HepG2 (cell line): ENCODE results near the gene RAB40C. TPM values are rescaled to one million over a fixed set of nuclear protein-coding genes. Genes with fewer than 3 reads are reported as not detected.

ENCODE experiments used
- HOXA3 ChIP-seq: sonication (generic); formaldehyde crosslinking; IDR thresholded peaks from 2 replicates; pipeline ENCODE4 v1.5.0; 2020; ENCODE audit warnings: missing genetic modification reagents
- IRX3 ChIP-seq: sonication (generic); formaldehyde crosslinking; IDR thresholded peaks from 2 replicates; pipeline ENCODE4 v1.8.1; 2023; ENCODE audit warnings: mild to moderate bottlenecking, low read depth, missing genetic modification reagents, borderline replicate concordance
- MAFF ChIP-seq: IDR thresholded peaks from 2 replicates; pipeline ENCODE4 v1.6.1; 2011; ENCODE audit warnings: low read depth, low read length, improper control_type of control experiment
- MXD4 ChIP-seq: IDR thresholded peaks from 2 replicates; pipeline ENCODE4 v1.6.1; 2016; ENCODE audit warnings: mild to moderate bottlenecking, missing biosample characterization, missing genetic modification reagents
- RBM22 ChIP-seq: fragments of 200-400 bp; formaldehyde crosslinking; optimal IDR thresholded peaks from 2 replicates; pipeline ENCODE3; 2017; ENCODE audit warnings: mild to moderate bottlenecking, low read length, moderate library complexity
- RORA ChIP-seq: sonication (generic); formaldehyde crosslinking; IDR thresholded peaks from 2 replicates; pipeline ENCODE4 v1.5.0; 2020; ENCODE audit warnings: mild to moderate bottlenecking, missing genetic modification reagents, moderate library complexity
- ZBTB1 ChIP-seq: sonication (generic); formaldehyde crosslinking; IDR thresholded peaks from 2 replicates; pipeline ENCODE4 v1.4.0; 2020; ENCODE audit warnings: missing genetic modification reagents, borderline replicate concordance
- ZNF34 ChIP-seq: sonication (generic); formaldehyde crosslinking; IDR thresholded peaks from 2 replicates; pipeline ENCODE4 v1.4.0; 2020; ENCODE audit warnings: mild to moderate bottlenecking, missing genetic modification reagents, borderline replicate concordance
- ZNF430 ChIP-seq: sonication (generic); formaldehyde crosslinking; IDR thresholded peaks from 2 replicates; pipeline ENCODE4 v1.9.0; 2021; ENCODE audit warnings: mild to moderate bottlenecking, missing genetic modification reagents
- ZNF549 ChIP-seq: sonication (generic); formaldehyde crosslinking; IDR thresholded peaks from 2 replicates; pipeline ENCODE4 v1.5.0; 2020; ENCODE audit warnings: missing genetic modification reagents
- ZNF598 ChIP-seq: sonication (generic); formaldehyde crosslinking; IDR thresholded peaks from 2 replicates; pipeline ENCODE4 v1.5.1; 2020; ENCODE audit warnings: mild to moderate bottlenecking, missing genetic modification reagents, borderline replicate concordance
- ZNF614 ChIP-seq: IDR thresholded peaks from 2 replicates; pipeline ENCODE4 v1.6.1; 2018; ENCODE audit warnings: missing biosample characterization, missing genetic modification reagents, inconsistent platforms, borderline replicate concordance
- ZNF772 ChIP-seq: sonication (generic); formaldehyde crosslinking; IDR thresholded peaks from 2 replicates; pipeline ENCODE4 v1.5.0; 2020; ENCODE audit warnings: mild to moderate bottlenecking, missing genetic modification reagents
- ZNF878 ChIP-seq: sonication (generic); formaldehyde crosslinking; IDR thresholded peaks from 2 replicates; pipeline ENCODE4 v1.8.1; 2023; ENCODE audit warnings: mild to moderate bottlenecking, missing genetic modification reagents, moderate library complexity
- polyA plus RNA-seq, 8 experiments: library from polyadenylated mRNA; depleted of rRNA in 3 of 8; stranded (reverse) in 7 of 8; unstranded in 1 of 8; fragments of >200 nt; fragmentation: Illumina TruSeq in 4 of 8; extraction: Trizol in 4 of 8; gene quantifications; 2 replicates each; pipeline versions ENCODE4 v1.2.1 to v1.2.3, GENCODE V29; 2011 to 2016; ENCODE audit warnings: low read depth in 4 of 8, missing spikeins in 1 of 8, mixed read lengths in 1 of 8; ENCODE audit not compliant: insufficient read depth in 1 of 8
- total RNA-seq, 5 experiments: library from RNA; depleted of rRNA; stranded (reverse); fragments of >200 nt; fragmentation: Illumina TruSeq; extraction: Trizol; gene quantifications; 2 replicates each; pipeline ENCODE4 v1.2.3, GENCODE V29; 2016; ENCODE audit warnings: low read depth in 1 of 5
- TF ChIP-seq, protein P1 (sequence below): sonication (generic); formaldehyde crosslinking; IDR thresholded peaks from 2 replicates; pipeline ENCODE4 v1.4.0; 2020; ENCODE audit warnings: missing genetic modification reagents
- TF ChIP-seq, protein P2 (sequence below): sonication (generic); formaldehyde crosslinking; IDR thresholded peaks from one replicate; pipeline ENCODE4 v1.5.1; 2020; ENCODE audit warnings: mild to moderate bottlenecking, missing genetic modification reagents; ENCODE audit errors: not compliant biosample characterization
- TF ChIP-seq, protein P3 (sequence below): sonication (generic); formaldehyde crosslinking; IDR thresholded peaks from 2 replicates; pipeline ENCODE4 v1.4.0; 2020; ENCODE audit warnings: missing genetic modification reagents, mild to moderate bottlenecking, borderline replicate concordance
- TF ChIP-seq, protein P4 (sequence below): sonication (generic); formaldehyde crosslinking; IDR thresholded peaks from 2 replicates; pipeline ENCODE4 v1.4.0; 2020; ENCODE audit warnings: mild to moderate bottlenecking, low read depth, missing genetic modification reagents

Gene RAB40C
- total and polyA plus RNA-seq, 2 of the 13 experiments (the other 11 are each of a cell fraction or from before 2014, with no cell fraction given), result 7.7 to 11.5 TPM

DNA sequence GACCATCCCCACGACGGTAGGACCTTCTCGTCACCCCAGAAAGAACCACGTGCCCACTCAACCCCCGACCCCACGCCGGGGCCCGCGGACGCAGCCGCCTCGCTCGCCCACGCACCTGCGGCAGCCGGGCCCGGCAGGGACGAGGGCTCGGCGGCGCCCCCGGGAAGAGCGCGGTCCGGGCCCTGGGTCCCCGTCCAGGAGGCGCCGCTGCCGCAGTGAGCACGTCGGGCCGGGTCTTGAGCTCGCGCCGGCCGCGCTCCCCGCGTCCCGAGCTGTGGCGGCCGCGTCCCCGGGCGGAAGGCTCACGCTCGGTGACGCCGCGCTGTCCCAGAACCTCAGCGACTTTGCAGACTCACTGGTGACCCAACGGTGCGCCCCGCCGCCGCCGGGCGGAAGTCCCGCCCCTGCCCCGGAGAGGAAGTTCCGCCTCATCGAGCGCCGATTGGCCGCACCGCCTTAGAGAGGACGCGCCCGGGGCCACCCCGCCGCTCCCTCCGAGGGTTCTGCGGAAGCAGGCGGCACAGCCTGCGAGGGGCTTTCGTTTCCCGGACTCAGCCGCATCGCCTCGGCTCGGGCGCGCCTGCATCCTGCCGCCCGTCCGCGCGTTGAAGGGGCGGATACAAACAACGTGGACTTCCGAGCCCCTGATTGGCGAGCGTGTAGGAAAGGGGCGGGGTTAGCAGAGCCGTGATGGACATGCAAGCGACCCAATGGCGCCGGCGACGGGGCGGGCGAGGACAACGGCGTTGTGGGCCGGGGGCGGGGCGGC lies 793 bp upstream of the RAB40C start (continued):
- TF ChIP-seq HOXA3 (CRISPR knock-in tag), result peak; percentile 35; the same call in 1 of the 2 replicates
- TF ChIP-seq ZNF878 (CRISPR knock-in tag), result no peak
- no peak for TF ChIP-seq ZNF598 (CRISPR knock-in tag)
- TF ChIP-seq IRX3 (CRISPR knock-in tag), result no peak
- TF ChIP-seq ZNF34 (CRISPR knock-in tag), result peak; percentile 79; the same call in 1 of the 2 replicates
- TF ChIP-seq, protein P1, sequence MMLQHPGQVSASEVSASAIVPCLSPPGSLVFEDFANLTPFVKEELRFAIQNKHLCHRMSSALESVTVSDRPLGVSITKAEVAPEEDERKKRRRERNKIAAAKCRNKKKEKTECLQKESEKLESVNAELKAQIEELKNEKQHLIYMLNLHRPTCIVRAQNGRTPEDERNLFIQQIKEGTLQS (CRISPR knock-in tag), result no peak
- no peak for TF ChIP-seq MAFF
- TF ChIP-seq RBM22, result no peak
- TF ChIP-seq ZNF549 (CRISPR knock-in tag), result no peak
- TF ChIP-seq ZNF614 (CRISPR knock-in tag), result no peak
- TF ChIP-seq, protein P2, sequence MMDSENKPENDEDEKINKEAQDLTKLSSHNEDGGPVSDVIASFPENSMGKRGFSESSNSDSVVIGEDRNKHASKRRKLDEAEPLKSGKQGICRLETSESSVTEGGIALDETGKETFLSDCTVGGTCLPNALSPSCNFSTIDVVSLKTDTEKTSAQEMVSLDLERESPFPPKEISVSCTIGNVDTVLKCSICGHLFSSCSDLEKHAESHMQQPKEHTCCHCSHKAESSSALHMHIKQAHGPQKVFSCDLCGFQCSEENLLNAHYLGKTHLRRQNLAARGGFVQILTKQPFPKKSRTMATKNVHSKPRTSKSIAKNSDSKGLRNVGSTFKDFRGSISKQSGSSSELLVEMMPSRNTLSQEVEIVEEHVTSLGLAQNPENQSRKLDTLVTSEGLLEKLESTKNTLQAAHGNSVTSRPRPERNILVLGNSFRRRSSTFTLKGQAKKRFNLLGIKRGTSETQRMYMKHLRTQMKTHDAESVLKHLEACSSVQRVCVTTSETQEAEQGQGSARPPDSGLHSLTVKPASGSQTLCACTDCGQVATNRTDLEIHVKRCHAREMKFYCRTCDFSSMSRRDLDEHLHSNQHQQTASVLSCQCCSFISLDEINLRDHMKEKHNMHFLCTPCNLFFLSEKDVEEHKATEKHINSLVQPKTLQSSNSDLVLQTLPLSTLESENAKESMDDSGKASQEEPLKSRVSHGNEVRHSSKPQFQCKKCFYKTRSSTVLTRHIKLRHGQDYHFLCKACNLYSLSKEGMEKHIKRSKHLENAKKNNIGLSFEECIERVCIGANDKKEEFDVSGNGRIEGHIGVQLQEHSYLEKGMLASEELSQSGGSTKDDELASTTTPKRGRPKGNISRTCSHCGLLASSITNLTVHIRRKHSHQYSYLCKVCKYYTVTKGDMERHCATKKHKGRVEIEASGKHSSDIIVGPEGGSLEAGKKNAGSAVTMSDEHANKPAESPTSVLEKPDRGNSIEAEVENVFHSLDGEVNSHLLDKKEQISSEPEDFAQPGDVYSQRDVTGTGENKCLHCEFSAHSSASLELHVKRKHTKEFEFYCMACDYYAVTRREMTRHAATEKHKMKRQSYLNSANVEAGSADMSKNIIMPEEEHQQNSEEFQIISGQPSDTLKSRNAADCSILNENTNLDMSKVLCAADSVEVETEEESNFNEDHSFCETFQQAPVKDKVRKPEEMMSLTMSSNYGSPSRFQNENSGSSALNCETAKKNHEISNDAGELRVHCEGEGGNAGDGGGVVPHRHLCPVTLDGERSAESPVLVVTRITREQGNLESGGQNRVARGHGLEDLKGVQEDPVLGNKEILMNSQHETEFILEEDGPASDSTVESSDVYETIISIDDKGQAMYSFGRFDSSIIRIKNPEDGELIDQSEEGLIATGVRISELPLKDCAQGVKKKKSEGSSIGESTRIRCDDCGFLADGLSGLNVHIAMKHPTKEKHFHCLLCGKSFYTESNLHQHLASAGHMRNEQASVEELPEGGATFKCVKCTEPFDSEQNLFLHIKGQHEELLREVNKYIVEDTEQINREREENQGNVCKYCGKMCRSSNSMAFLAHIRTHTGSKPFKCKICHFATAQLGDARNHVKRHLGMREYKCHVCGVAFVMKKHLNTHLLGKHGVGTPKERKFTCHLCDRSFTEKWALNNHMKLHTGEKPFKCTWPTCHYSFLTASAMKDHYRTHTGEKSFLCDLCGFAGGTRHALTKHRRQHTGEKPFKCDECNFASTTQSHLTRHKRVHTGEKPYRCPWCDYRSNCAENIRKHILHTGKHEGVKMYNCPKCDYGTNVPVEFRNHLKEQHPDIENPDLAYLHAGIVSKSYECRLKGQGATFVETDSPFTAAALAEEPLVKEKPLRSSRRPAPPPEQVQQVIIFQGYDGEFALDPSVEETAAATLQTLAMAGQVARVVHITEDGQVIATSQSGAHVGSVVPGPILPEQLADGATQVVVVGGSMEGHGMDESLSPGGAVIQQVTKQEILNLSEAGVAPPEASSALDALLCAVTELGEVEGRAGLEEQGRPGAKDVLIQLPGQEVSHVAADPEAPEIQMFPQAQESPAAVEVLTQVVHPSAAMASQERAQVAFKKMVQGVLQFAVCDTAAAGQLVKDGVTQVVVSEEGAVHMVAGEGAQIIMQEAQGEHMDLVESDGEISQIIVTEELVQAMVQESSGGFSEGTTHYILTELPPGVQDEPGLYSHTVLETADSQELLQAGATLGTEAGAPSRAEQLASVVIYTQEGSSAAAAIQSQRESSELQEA (CRISPR knock-in tag), result peak; percentile 26
- TF ChIP-seq, protein P3, sequence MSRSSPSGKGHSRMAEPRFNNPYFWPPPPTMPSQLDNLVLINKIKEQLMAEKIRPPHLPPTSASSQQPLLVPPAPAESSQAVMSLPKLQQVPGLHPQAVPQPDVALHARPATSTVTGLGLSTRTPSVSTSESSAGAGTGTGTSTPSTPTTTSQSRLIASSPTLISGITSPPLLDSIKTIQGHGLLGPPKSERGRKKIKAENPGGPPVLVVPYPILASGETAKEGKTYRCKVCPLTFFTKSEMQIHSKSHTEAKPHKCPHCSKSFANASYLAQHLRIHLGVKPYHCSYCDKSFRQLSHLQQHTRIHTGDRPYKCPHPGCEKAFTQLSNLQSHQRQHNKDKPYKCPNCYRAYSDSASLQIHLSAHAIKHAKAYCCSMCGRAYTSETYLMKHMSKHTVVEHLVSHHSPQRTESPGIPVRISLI (CRISPR knock-in tag), result no peak
- TF ChIP-seq MXD4, result peak; percentile 60
- no peak for TF ChIP-seq ZBTB1 (CRISPR knock-in tag)
- peak; percentile 30; the same call in 1 of the 2 replicates for TF ChIP-seq ZNF772 (CRISPR knock-in tag)
- TF ChIP-seq ZNF430 (CRISPR knock-in tag), result no peak; the same call in 1 of the 2 replicates
- TF ChIP-seq RORA, result no peak
- TF ChIP-seq, protein P4, sequence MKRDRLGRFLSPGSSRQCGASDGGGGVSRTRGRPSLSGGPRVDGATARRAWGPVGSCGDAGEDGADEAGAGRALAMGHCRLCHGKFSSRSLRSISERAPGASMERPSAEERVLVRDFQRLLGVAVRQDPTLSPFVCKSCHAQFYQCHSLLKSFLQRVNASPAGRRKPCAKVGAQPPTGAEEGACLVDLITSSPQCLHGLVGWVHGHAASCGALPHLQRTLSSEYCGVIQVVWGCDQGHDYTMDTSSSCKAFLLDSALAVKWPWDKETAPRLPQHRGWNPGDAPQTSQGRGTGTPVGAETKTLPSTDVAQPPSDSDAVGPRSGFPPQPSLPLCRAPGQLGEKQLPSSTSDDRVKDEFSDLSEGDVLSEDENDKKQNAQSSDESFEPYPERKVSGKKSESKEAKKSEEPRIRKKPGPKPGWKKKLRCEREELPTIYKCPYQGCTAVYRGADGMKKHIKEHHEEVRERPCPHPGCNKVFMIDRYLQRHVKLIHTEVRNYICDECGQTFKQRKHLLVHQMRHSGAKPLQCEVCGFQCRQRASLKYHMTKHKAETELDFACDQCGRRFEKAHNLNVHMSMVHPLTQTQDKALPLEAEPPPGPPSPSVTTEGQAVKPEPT (CRISPR knock-in tag), result no peak; the same call in none of the 2 replicates
